ENCODE results near the gene PLCB3.
A peak's percentile ranks its signal among the peaks of the same experiment; 100 is the strongest.

Gene PLCB3

DNA sequence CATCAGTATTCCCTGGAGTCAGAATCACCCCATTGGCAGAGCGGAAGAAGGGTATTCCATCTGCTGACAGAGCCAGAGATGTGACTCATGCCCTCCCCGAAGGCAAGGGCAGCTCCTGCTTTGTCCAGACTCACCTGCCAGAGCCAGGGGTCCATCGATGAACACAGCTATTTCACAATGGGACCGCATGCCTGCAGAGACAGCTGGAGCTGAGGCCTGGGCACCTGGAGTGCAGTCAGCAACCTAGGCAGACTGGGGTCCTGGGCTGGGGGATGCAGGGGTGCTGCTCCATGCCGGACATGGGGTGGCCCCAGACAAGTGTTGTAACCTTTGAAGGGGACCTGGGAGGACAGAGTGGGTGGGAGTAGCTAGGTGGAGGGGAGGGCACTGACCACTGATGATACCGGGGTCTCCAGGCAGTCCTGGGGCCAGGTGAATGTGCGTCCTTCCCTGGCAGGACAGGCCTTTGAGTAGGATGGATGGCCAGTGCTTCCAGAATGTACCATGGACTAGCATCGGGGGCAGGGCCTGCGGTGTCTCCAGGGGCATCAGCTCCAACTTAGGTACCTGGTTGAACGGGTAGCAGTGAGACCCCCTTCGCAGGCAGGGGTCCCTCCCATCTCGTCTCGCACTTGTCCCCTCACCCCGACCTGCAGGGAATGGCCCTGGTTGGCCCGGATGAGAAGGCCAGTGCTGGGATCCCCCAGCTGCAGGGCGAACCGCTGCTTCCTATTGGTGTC lies 27.0 kb upstream of the PLCB3 start:
- H3K79me2 ChIP-seq (ENCODE audit: control insufficient read depth, insufficient read depth, low read length) = no peaks in the 10 kb centered on the region
- peaks cover 4% of the 10 kb centered on the region for H3K79me1 ChIP-seq (ENCODE audit: low read length)
- peaks cover 2% of the 10 kb centered on the region for H3K4me1 ChIP-seq (ENCODE audit: control insufficient read depth, low read depth, low read length)
- H3K27me3 ChIP-seq (ENCODE audit: insufficient read depth, low read length, poor library complexity) = no peaks in the 10 kb centered on the region
- no peak overlapping the region for H3K18ac ChIP-seq (ENCODE audit: low read length)
- no peak overlapping the region for H3K23ac ChIP-seq (ENCODE audit: low read length)
- no peak for DNase-seq
- WGBS (ENCODE audit: extremely low coverage, insufficient coverage, low lambda C conversion rate) = no CpG with 5 or more reads among the region's 17 CpGs
- no peak overlapping the region for H3K4me3 ChIP-seq (ENCODE audit: low read length)
- no peak overlapping the region for H2AK5ac ChIP-seq (ENCODE audit: low read length)
- no peak overlapping the region for H3K4me2 ChIP-seq (ENCODE audit: low read length)
- H4K8ac ChIP-seq (ENCODE audit: low read depth, low read length) = no peak overlapping the region
- H3K9ac ChIP-seq (ENCODE audit: low read length) = no peak overlapping the region
- no peaks in the 10 kb centered on the region for H3K36me3 ChIP-seq (ENCODE audit: control insufficient read depth, insufficient read depth, low read length)
- H2BK5ac ChIP-seq (ENCODE audit: low read length) = no peak overlapping the region
- no peak overlapping the region for H3K27ac ChIP-seq (ENCODE audit: low read depth, low read length)
- no peak overlapping the region for H2BK120ac ChIP-seq (ENCODE audit: low read depth, low read length)
- no peak overlapping the region for H3K56ac ChIP-seq (ENCODE audit: low read length)
- H2BK15ac ChIP-seq (replicated peaks; ENCODE audit: low read depth) = no peak overlapping the region
- H3K4ac ChIP-seq (ENCODE audit: low read depth, low read length) = no peak overlapping the region
- no peak overlapping the region for H4K5ac ChIP-seq (ENCODE audit: low read length)

DNA sequence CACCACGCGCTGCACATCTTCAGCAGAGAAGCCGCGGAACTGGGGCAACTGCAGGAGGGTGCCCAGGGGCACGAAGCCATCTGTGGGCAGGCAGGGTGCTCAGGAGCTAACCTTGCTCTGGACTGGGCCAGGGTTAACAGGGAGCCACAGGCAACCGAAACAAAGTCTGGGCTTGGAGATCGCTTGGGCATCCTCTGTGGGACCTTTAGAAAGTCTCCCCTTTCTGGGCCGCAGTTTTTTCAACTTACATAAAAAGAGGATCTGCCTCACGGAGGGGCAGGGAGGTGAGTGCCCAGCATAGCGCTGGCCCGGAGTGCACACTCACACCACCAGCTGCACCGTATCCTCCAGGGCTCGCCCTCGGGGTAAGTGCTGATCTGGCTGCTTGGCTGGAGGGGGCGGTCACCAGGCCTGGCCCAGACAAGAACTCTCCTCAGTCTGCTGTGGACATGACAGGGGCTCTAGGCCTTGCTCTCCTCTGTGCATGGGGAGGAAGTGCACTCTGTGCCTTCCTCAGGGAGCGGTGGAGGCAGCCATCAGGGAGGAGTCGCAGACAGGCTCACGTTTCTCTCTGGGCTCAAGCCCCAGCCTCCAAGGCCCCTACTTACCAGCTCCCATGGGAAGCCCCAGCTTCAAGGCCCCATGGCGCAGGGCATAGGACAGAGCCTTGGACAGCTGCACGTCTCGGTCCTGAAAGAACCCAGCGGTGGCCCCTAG lies 26.3 kb upstream of the PLCB3 start:
- no peak overlapping the region for H4K8ac ChIP-seq (ENCODE audit: low read depth, low read length)
- WGBS (ENCODE audit: extremely low coverage, insufficient coverage, low lambda C conversion rate) = no CpG with 5 or more reads among the region's 22 CpGs

DNA sequence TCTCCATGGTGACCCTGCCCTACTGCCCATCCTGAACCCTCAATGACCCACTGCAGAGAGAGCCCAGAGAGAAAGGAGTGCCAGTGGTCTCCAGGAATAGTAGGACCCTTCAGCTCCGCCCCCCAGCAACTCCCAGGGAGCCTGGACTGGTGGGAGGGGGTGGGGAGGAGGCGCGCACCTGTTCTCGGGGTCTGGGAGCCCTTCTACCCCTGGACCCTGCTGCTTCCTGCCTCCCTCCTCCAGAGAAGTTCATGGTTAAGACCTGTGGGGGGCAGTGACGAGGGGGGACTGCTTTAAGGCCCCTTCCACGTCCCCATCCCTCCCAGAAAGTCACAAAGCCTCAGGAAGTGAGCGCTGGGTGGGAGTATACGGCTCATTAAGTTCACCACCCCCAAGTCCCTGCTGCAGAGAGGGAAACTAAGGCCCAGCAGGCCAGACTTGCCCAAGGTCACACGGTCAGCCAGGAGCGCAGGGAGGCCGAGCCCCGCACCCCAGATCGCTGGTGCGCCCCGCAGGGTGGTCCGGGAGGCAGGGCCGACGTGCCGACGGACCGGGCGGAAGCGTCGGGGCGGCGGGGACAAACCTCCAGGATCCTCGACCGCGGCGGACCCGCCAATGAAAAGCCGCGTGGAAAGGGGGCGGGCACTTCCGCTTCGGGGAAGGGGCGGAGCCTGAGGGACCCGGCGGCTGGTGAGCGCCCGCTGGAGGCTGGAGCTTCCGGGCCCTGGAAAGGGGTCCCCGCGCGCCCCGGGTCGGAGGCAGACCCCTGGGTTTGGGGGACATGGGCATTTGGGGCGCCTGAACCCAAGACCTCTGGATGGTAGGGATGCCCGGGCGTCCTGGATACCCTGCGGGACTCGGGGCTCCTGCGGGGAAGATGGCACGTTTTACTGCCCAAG lies 25.5 kb upstream of the PLCB3 start, which contains the start of the genes NUDT22 and TRPT1:
NUDT22 (plus strand) TSS at position 667 of the 899 bp plus-strand sequence. CDS start 379 bp downstream, outside the sequence.
TRPT1 (minus strand) TSS at position 579 of the 899 bp plus-strand sequence; CDS start at position 253, 326 bp downstream.
- WGBS (ENCODE audit: extremely low coverage, insufficient coverage, low lambda C conversion rate) = no CpG with 5 or more reads among the region's 54 CpGs

More for the DNA sequence above, 26.3 kb upstream of the PLCB3 start:
- H3K27me3 ChIP-seq (ENCODE audit: insufficient read depth, low read length, poor library complexity) = no peaks in the 10 kb centered on the region
- no peak overlapping the region for H2BK15ac ChIP-seq (replicated peaks; ENCODE audit: low read depth)
- peak overlapping the region; percentile 17 for H3K27ac ChIP-seq (ENCODE audit: low read depth, low read length)
- H3K4ac ChIP-seq (ENCODE audit: low read depth, low read length) = no peak overlapping the region
- H2BK5ac ChIP-seq (ENCODE audit: low read length) = no peak overlapping the region
- H3K18ac ChIP-seq (ENCODE audit: low read length) = no peak overlapping the region
- H3K79me1 ChIP-seq (ENCODE audit: low read length) = peaks cover 4% of the 10 kb centered on the region
- no peak overlapping the region for H3K4me3 ChIP-seq (ENCODE audit: low read length)
- H3K23ac ChIP-seq (ENCODE audit: low read length) = no peak overlapping the region
- H2AK5ac ChIP-seq (ENCODE audit: low read length) = no peak overlapping the region
- no peak for DNase-seq
- peak overlapping the region; percentile 52 for H3K56ac ChIP-seq (ENCODE audit: low read length)
- no peaks in the 10 kb centered on the region for H3K36me3 ChIP-seq (ENCODE audit: control insufficient read depth, insufficient read depth, low read length)
- peaks cover 2% of the 10 kb centered on the region for H3K4me1 ChIP-seq (ENCODE audit: control insufficient read depth, low read depth, low read length)
- no peak overlapping the region for H4K5ac ChIP-seq (ENCODE audit: low read length)
- H3K9ac ChIP-seq (ENCODE audit: low read length) = peak overlapping the region; percentile 93
- no peak overlapping the region for H2BK120ac ChIP-seq (ENCODE audit: low read depth, low read length)
- no peaks in the 10 kb centered on the region for H3K79me2 ChIP-seq (ENCODE audit: control insufficient read depth, insufficient read depth, low read length)
- peak overlapping the region; percentile 83 for H3K4me2 ChIP-seq (ENCODE audit: low read length)

DNA sequence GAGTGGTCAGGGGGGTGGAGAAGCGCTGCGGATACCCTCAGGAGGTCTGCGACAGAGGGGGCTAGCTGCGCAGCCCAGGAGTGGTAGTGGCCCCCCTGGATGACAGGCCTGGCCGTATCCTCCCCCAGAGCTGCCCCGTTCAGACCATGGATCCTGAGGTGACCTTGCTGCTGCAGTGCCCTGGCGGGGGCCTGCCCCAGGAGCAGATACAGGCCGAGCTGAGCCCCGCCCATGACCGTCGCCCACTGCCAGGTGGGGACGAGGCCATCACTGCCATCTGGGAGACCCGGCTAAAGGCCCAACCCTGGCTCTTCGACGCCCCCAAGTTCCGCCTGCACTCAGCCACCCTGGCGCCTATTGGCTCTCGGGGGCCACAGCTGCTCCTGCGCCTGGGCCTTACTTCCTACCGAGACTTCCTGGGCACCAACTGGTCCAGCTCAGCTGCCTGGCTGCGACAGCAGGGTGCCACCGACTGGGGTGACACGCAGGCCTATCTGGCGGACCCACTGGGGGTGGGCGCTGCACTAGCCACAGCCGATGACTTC lies 24.8 kb upstream of the PLCB3 start:
- Histone ChIP-seq H2BK15ac (replicated peaks; ENCODE audit: low read depth) (no peak overlapping the region), H3K23ac (ENCODE audit: low read length) (peak overlapping the region; percentile 29), H3K4me3 (ENCODE audit: low read length) (peak overlapping the region; percentile 77), H3K4ac (ENCODE audit: low read depth, low read length) (no peak overlapping the region), H3K27ac (ENCODE audit: low read depth, low read length) (no peak overlapping the region), H3K27me3 (ENCODE audit: insufficient read depth, low read length, poor library complexity) (no peaks in the 10 kb centered on the region), H2BK5ac (ENCODE audit: low read length) (peak overlapping the region; percentile 6), H4K8ac (ENCODE audit: low read depth, low read length) (no peak overlapping the region), H3K79me2 (ENCODE audit: control insufficient read depth, insufficient read depth, low read length) (no peaks in the 10 kb centered on the region), H3K9ac (ENCODE audit: low read length) (peak overlapping the region; percentile 96), H3K18ac (ENCODE audit: low read length) (peak overlapping the region; percentile 44), H3K4me2 (ENCODE audit: low read length) (peak overlapping the region; percentile 55), H3K79me1 (ENCODE audit: low read length) (peaks cover 4% of the 10 kb centered on the region), H3K36me3 (ENCODE audit: control insufficient read depth, insufficient read depth, low read length) (no peaks in the 10 kb centered on the region), H2AK5ac (ENCODE audit: low read length) (no peak overlapping the region), H2BK120ac (ENCODE audit: low read depth, low read length) (no peak overlapping the region), H4K5ac (ENCODE audit: low read length) (no peak overlapping the region), H3K56ac (ENCODE audit: low read length) (peak overlapping the region; percentile 89), H3K4me1 (ENCODE audit: control insufficient read depth, low read depth, low read length) (peaks cover 4% of the 10 kb centered on the region)
- WGBS (ENCODE audit: extremely low coverage, insufficient coverage, low lambda C conversion rate) = no CpG with 5 or more reads among the region's 26 CpGs
- DNase-seq = no peak

More for the DNA sequence above, 25.5 kb upstream of the PLCB3 start, which contains the start of the genes NUDT22 and TRPT1:
- H3K36me3 ChIP-seq (ENCODE audit: control insufficient read depth, insufficient read depth, low read length) = no peaks in the 10 kb centered on the region
- peak within 1 kb of the TSS; percentile 97 for H3K56ac ChIP-seq (ENCODE audit: low read length)
- H3K23ac ChIP-seq (ENCODE audit: low read length) = peak within 1 kb of the TSS; percentile 29
- no peaks in the 10 kb centered on the region for H3K27me3 ChIP-seq (ENCODE audit: insufficient read depth, low read length, poor library complexity)
- no peak within 1 kb of the TSS for H2BK120ac ChIP-seq (ENCODE audit: low read depth, low read length)
- peaks cover 4% of the 10 kb centered on the region for H3K79me1 ChIP-seq (ENCODE audit: low read length)
- H2BK15ac ChIP-seq (replicated peaks; ENCODE audit: low read depth) = no peak within 1 kb of the TSS
- peak within 1 kb of the TSS; percentile 41 for H4K8ac ChIP-seq (ENCODE audit: low read depth, low read length)
- H3K4ac ChIP-seq (ENCODE audit: low read depth, low read length) = peak within 1 kb of the TSS; percentile 25
- peak within 1 kb of the TSS; percentile 77 for H3K4me3 ChIP-seq (ENCODE audit: low read length)
- peak within 1 kb of the TSS; percentile 83 for H3K4me2 ChIP-seq (ENCODE audit: low read length)
- no peaks in the 10 kb centered on the region for H3K79me2 ChIP-seq (ENCODE audit: control insufficient read depth, insufficient read depth, low read length)
- peak within 1 kb of the TSS; percentile 80 for H2BK5ac ChIP-seq (ENCODE audit: low read length)
- H3K9ac ChIP-seq (ENCODE audit: low read length) = peak within 1 kb of the TSS; percentile 96
- peak within 1 kb of the TSS; percentile 45 for H3K27ac ChIP-seq (ENCODE audit: low read depth, low read length)
- H3K18ac ChIP-seq (ENCODE audit: low read length) = peak within 1 kb of the TSS; percentile 44
- no peak within 1 kb of the TSS for H2AK5ac ChIP-seq (ENCODE audit: low read length)
- H3K4me1 ChIP-seq (ENCODE audit: control insufficient read depth, low read depth, low read length) = peaks cover 2% of the 10 kb centered on the region
- DNase-seq = peak; percentile 85
- no peak within 1 kb of the TSS for H4K5ac ChIP-seq (ENCODE audit: low read length)

DNA sequence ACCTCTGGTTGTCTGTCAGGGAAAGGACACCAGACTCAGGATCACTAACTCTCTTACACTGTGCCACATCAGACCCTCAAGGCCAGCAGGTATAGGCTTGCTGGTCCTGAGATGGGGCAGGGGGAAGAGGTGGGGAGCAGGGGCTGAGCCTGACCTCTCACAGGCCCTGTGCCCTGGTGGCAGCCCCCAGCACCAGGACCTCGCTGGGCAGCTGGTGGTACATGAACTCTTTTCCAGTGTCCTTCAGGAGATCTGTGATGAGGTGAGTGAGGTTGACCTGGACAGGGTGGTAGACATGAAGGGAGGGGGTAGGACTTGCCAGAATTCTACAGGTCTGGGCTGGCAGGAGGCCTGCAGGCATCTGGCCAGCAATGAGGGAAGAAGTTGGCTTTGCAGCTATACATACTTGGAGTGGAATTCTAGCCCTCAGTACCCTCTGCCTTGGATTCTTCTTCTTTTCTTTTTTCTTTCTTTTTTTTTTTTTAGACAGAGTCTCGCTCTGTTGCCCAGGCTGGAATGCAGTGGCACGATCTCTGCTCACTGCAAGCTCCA lies 23.8 kb upstream of the PLCB3 start:
- H3K9ac ChIP-seq (ENCODE audit: low read length) = peak overlapping the region; percentile 2
- no peak overlapping the region for H3K27ac ChIP-seq (ENCODE audit: low read depth, low read length)
- no peak overlapping the region for H2AK5ac ChIP-seq (ENCODE audit: low read length)
- no peak overlapping the region for H2BK5ac ChIP-seq (ENCODE audit: low read length)
- H3K56ac ChIP-seq (ENCODE audit: low read length) = peak overlapping the region; percentile 58
- no peaks in the 10 kb centered on the region for H3K27me3 ChIP-seq (ENCODE audit: insufficient read depth, low read length, poor library complexity)
- H3K79me2 ChIP-seq (ENCODE audit: control insufficient read depth, insufficient read depth, low read length) = no peaks in the 10 kb centered on the region
- no peak for DNase-seq
- no peak overlapping the region for H3K18ac ChIP-seq (ENCODE audit: low read length)
- WGBS (ENCODE audit: extremely low coverage, insufficient coverage, low lambda C conversion rate) = no CpG with 5 or more reads among the region's 3 CpGs
- H3K23ac ChIP-seq (ENCODE audit: low read length) = no peak overlapping the region
- H3K4me1 ChIP-seq (ENCODE audit: control insufficient read depth, low read depth, low read length) = peaks cover 4% of the 10 kb centered on the region
- no peak overlapping the region for H2BK15ac ChIP-seq (replicated peaks; ENCODE audit: low read depth)
- H3K4ac ChIP-seq (ENCODE audit: low read depth, low read length) = no peak overlapping the region
- no peak overlapping the region for H3K4me3 ChIP-seq (ENCODE audit: low read length)
- H2BK120ac ChIP-seq (ENCODE audit: low read depth, low read length) = no peak overlapping the region
- H3K4me2 ChIP-seq (ENCODE audit: low read length) = no peak overlapping the region
- H4K5ac ChIP-seq (ENCODE audit: low read length) = no peak overlapping the region
- no peaks in the 10 kb centered on the region for H3K36me3 ChIP-seq (ENCODE audit: control insufficient read depth, insufficient read depth, low read length)
- H4K8ac ChIP-seq (ENCODE audit: low read depth, low read length) = no peak overlapping the region
- H3K79me1 ChIP-seq (ENCODE audit: low read length) = peaks cover 4% of the 10 kb centered on the region
